ENCODE measurements around the gene CFAP410.

- TF ChIP-seq CTCF (IDR thresholded peaks at IDR 0.05; ENCODE audit: insufficient read depth, low read length) (no peak), SPI1 (IDR thresholded peaks at IDR 0.05; ENCODE audit: borderline replicate concordance, low read depth) (no peak)
Observed at GRCh38 chr21:44334329-44335030, 4.7 kb downstream of the CFAP410 start.

Measured in HL-60 (cell line).